ENCODE measurements around the gene DDN. TPM values are rescaled to one million over a fixed set of nuclear protein-coding genes. Genes with fewer than 3 reads are reported as not detected.

DDN gene
- 0.14 and 0.26 TPM in 2 replicates for total RNA-seq

DNA sequence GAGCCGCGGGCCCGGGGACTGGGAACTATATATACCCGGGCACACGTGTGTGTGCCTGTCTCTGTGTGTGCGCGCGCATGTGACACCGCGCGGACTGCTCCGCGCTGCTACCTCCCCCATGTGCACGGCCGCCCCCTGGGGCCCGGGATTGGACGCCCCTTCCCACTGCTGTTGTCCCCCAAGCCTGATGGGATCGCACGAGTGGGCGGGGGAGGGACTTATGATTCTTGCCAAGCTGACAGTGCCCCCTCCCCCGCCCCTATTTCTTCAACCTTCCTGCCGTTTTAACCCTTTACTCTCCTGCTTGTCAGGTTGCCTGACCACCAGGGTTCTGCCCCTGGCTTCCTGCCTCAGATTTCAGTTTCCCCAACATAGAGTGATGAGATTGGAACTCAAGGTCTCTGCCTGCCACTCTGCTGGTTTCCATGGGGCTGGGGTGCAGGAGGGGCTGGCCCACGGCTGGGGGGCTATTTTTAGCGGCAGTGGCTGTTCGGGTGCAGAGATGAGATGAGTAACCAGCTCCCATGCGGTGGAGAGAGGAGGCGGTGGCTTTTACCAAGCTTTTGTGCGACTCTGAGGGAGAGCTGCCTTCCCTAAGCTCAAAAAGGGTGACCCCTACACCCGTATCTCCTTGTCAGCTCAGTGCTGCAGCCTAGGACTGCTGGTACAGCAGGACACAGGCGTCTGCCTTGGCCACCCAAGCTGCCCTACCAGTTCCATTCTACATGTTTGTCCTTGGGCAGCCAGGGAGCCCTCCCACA is at the start of gene DDN:
TSS of gene DDN (minus strand) at position 5 of the 761 bp plus-strand sequence. CDS start 88 bp downstream, outside the sequence.
- DNase-seq (ENCODE audit: low read depth, low spot score) = no peak

DNA sequence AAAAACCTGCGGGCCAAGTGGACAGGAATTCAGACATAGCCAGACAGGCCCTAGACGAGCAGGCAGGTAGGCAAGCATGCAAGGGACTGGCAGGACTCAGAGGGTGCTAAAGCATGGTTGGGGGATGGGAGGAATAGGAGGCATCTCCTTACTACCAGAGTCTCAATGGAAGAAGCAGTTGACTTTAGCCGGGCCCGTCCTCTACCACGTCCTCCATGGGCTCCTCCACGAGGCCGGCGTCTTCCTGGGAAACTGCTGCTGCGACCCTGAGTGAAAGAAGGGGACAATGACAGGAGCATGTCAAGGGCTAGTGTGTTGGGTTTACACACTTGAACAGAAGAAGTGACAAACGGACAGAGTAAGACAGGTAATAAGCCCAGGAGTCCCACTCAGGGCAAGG is 49.8 kb upstream of the DDN start:
- no peak for DNase-seq (ENCODE audit: low read depth, low spot score)

DNA sequence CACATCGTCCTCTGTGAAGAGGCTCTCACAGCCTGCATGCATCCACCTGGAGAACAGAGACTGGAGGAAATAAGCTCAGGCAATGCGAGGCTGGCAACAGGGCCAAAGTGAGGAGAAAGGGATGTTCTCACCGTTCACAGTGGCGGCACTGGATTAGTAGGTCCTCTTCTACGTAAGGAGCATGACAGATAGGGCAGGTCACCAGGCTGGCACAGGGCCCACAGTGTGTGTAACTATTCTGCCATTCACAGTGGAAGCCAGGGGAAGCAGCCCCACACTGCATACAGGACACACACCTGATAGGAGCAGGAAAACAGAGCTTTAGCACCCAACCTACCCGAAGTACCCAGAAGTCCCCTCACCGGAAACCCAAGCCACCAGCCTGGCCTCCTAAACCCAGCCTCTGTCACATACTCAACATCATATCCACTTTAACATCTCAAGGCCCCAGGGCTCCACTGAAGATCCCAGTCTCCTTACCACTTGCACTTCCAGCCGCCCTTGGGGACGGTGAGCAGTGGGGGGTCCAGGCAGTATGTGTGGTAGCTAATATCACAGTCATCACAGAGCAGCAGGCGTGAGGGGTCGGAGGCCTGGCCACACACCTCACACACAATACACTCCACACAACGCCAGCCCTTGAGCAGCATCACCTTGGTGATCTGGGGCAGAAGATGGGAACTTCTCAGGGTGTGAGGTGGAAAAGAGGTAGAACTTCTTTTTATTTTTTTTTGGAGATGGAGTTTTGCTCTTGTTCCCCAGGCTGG is 47.1 kb upstream of the DDN start:
- DNase-seq (ENCODE audit: low read depth, low spot score) = no peak

DNA sequence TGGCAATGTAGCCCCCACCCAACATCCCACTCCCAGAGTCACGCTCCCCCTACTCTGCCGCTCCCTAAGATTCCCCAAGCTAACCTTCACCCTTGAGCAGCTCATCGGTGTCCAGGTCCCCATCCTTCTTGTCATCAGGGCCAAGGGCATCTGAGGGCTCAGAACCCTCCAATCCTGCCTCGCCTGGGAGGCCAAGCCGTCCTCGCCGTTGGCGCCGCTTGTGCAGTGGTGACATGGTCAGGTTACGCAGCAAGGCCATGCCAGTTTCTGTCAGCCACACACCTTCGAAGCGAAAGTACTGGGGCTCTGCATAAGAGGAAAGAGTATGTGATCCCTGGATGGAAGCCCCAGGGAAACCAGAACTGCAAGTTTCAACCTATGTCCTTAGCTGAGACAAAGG is 45.5 kb upstream of the DDN start:
- DNase-seq (ENCODE audit: low read depth, low spot score) = no peak

DNA sequence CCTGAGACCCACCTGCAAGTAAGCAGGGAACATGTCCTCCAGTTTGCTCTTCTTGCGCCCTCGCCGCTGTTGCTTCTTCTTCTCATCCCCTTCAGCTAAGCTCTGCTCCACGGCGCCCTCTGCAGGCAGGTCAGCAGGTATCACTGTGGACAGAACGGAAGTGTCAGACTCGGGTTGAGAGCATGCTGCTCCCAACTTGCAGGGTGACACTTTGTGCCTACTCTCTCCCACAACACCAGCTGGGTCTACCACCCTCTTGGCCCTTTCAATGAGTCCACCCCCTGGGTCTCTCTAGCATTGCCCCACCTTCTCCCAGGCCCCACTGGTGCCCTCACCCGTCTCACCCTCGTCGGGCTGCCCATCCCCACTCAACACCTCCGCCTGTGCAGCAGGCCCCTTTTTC is 44.7 kb upstream of the DDN start:
- DNase-seq (ENCODE audit: low read depth, low spot score) = no peak

DNA sequence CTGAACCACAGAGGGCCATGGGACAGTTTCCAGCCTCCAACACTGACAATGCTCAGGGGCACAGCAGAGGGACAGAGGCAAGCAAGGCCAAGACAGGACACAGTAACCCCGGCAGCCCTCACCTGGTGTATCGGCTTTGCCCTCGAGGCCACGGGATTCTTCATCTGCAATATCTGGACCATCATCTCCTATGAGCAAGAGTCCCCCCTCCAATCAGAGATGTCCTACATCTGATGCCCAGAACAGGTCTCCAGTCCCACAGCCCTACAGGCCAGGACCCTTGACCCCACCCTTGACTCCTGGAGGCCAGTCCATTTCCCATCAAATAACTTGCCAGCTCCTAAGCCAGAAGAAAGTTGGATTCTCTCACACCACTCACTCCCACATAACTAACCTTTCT is 44.1 kb upstream of the DDN start:
- no peak for DNase-seq (ENCODE audit: low read depth, low spot score)

DNA sequence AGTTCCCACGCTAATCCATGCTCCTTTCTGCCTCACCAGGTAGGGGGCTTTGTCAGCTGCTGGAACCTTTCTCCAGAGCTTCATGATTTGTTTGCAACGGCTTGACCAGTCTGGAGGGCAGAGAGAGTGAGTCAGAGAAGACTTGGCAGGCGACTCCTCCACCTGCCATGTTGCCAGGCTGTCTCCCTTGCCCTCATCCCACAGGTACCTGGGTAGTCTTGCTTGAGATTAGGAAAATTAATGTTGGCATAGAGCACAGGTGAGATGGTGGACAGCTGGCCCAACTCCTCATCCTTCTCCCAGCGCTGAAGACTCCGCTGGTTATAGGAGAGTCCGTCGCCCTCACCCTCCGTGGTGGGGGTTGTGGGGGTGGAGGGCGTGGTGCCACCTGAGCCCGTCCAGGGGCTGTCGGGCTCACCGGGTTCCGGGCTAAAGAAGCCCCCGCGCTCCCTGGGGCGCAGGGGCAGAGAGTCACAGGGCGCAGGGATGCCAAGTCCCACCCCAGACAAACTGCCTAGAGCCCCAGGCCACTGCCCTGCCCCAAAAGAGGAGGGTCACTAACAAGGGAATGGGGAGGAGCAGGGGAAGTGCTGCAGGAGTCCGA is 42.8 kb upstream of the DDN start:
- DNase-seq (ENCODE audit: low read depth, low spot score) = no peak

DNA sequence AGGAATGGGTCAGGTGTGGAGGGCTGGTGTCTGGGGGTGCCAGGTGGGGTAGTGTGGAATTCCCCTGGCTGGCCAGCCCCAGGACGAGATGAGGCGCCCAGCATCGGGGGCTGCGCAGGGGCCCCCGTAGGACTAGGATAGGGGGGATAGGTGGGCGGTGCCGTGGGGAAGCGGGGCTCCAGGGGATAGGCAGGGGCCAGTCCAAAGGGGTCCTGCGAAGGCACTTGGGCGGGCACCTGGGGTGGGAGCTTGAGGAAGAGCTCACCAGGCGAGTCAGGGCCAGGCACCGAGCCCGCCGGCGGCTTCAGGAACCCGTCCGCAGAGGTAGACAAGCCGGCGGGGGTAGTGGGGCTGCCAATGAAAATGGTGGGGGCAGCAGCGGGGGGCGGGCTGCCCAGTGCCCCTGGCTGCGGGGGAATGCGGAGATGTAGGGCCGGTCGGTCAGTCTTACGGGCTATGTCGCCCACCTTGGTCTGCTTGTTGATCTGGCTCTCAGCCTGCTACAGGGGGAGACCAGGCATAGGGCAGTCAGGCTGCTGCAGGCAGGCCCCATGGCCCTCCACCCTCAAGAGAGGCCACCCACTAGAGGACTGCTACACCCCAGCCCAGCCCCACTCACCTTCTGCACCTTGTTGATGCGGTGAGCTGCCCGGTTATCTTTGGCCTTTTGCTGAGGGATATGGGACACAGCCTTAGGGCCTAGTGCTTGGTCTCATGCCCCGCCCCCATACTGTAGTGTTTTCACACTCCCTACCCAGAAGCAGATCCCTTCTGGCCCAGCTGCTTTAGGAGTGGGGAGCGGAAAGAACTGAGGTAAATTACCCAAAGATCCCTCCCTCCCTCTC is 42.1 kb upstream of the DDN start:
- no peak for DNase-seq (ENCODE audit: low read depth, low spot score)

DNA sequence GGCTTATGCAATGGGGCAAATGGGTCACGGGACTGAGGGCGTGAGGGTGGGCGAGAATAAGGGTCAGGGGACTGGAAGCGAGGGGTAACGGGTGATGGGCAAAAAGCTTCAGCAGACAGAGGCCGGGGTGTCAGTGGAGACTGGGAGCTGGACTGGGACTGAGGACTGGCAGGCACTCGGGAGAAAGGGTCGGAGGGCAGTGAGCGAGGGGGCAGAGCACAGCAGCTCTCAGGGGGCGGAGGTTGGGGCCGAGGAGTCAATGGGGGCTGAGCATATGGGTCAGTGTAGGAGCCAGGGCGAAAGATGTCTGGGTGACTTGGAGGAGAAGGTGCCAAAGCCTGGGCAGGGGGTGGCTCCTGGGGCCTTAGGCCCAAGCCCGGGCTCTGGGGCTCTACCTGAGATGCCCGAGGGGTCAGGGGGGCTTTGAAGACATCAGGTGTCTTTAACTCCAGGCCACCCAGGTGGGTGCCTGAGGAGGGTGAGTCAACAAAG is 41.2 kb upstream of the DDN start:
- DNase-seq (ENCODE audit: low read depth, low spot score) = no peak

DNA sequence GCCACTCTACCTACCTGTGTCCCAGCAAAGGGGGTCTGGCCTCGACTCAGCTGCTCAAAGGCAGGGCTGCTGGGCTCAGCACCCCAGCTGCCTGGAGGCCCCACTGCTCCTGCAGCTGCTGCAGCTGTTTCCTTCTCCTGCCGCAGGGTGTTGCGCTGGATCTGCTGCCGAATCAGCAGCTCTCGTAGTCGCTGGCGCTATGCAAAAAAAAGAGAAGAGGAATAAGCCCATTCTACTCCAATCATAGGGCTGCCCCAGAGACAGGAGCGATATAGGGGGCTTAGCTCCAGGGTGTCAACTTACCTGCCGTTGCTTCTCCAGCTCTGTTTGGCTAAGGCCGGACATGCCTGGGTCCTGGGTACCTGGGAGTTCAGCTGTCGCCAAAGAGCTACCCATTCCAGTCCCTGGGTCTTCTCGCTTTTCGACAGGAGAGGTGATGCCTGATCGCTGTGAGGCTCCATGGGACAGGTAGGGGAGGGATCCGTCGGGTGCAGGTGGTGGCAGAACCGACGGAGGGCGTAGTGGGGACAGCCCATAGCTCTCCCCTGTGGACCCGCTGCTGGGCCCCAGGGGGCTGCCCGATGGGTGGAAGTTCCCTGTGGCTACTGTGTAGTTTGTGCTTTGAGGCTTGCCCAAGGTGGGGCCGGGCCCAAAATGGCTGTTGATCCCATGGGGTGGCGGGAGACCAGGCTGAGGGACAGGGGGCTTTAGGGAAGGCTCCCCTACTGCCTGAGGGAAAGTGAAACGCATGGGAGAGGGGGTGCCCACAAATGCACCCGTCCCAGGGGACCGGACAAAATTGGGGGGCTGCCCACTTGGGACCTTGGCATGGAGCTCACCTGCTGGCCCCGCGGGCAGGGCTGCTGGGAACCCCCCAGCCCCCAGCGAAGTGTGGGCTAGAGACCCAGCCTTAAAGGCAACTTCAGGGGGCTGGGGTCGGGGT is 40.5 kb upstream of the DDN start:
- no peak for DNase-seq (ENCODE audit: low read depth, low spot score)

DNA sequence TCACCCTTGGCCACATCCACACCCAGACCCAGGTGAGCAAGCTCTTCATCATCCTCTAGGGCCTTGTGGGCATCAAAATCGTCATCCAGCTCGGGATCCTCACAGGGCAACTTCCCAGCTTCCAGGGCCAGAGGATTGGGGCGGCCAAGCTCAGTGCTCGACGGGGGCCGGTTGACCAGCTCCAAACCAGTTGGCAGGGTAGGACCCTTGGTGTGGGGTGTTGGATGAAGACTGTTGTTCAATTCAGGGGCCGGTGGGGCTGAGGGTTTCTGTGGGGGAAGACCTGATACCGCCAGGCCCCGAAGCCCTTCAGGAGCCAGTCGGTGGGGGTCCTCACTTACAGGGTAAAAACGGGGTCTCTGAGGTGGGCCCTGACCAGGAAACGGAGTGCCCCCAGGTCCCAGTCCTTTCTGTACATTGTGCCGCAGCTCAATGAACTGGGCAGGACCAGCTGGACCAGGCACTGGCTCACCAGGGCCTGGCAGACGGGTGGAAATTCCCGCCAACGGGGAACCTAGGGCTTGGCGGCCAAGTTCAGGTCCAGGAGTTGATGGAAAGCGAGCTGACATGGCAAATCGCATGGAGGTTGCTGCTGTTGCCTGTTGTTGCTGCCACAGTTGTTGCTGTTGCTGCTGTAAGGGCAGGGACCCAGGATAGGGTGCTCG is 39.2 kb upstream of the DDN start:
- DNase-seq (ENCODE audit: low read depth, low spot score) = no peak

DNA sequence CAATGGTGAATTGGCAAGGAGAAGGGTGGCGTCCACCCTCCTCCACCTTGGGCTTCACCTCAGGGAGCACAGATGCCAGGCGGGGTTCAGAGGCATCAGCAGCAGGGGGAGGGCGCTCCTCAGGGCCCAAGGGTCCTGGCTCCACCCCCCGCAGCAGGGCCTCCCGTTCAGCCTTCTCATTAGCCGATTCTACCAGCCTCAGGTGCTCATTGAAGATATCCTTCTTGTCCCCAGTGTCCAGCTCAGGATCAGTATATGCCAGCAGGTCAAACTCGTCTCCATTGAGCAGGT is 38.7 kb upstream of the DDN start:
- no peak for DNase-seq (ENCODE audit: low read depth, low spot score)

DNA sequence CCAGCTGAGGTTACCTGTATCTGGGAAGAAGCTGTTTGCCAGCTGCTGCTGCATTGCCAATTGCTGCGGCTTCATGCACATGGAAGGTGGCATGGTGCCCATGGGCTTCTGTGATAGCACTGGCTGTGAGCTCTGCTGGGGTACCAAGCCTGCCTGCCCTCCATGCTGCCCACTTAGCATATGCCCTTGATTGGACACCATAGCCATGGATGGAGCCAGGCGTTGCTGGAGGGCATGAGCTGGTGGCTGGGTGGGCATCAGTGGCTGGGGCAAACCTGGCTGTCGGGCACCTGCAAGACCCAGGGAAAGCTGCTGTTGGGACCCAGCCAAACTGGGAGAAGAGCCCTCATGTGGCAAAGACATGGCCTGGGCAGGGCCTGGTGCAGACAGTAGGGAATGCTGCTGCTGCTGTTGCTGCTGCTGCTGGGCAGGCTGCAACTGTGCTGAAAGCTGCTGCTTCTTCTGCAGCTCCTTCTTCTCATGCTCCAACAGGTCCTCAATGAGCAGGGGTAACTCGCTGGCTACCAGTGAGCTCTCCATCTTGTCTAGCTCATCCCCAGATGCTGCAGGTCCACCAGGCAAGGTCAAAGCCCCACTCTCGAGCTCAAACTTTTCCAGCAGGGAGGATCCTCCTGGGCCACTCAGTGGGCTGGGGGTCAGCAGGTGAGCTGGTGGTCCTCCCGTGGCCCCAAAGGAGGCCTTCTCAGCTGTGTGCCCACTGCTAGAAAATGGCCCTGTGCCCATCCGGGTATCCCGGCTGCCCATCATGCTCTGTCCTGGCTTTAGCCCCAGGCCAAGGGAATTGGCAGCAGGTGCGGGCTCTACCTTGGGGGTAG is 38.2 kb upstream of the DDN start:
- DNase-seq (ENCODE audit: low read depth, low spot score) = no peak

DNA sequence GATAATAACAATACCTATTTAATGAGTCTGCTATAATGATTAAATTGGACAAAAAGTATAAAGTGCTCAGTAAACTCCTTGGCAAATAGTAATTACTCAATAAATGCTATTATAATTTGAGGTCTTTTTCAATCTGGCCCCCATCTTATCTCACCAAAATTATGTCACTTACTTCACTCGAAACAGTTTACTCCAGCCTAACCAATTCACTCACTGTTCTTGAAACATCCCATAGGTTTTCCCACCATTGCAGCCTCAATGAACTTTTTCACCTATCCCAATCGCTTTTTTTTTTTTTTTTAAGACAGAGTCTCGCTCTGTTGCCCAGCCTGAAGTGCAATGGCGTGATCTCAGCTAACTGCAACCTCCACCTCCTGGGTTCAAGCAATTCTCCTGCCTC is 36.9 kb upstream of the DDN start:
- DNase-seq (ENCODE audit: low read depth, low spot score) = no peak

DNA sequence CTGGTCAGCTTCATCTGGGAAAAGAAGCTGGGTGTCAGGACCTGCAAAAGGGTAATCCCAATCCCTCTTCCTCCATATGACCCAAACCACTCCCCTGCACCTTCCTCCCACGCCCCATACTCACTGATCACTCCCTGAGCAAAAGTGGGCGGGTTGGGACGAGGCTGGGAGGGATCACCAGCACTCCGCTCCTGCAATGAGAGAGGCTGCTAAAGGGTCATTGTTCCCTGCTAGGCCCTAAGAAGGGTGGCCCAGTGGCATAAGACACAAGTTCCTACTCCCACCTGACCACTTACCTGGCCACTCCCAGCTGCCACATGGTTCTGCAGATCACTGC is 35.1 kb upstream of the DDN start:
- DNase-seq (ENCODE audit: low read depth, low spot score) = no peak

DNA sequence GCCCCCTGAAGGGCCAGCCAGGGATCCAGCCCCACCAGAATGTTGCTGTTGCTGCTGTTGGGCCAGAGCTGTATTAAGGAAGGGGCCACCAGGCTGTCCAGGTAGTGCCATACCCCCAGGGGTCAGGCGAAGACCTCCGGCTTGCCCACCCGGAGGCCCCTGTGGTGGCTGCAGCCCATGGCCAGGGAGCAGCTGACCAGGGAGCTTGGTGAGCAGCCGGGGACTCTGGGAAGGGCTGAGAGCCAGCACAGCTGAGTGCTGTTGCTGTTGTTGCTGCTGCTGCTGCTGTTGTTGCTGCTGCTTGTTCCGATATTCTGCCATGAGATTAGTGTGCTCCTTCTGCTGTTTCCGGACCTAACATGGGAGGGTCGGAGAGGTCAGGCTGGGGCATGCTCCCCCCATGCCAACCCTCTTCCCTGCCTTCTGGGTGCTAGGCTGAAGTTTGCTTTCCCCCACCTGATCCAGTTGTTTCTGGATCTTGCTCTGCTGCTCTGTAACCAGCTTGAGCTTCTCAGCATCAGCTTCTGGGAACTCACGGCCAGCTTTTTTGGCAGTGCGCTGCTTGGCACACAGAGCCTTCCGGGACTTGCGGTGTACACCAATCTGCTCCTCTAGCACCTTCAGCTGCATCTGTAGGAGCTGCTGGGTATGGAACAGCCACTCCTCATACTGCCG is 34.6 kb upstream of the DDN start:
- DNase-seq (ENCODE audit: low read depth, low spot score) = no peak

DNA sequence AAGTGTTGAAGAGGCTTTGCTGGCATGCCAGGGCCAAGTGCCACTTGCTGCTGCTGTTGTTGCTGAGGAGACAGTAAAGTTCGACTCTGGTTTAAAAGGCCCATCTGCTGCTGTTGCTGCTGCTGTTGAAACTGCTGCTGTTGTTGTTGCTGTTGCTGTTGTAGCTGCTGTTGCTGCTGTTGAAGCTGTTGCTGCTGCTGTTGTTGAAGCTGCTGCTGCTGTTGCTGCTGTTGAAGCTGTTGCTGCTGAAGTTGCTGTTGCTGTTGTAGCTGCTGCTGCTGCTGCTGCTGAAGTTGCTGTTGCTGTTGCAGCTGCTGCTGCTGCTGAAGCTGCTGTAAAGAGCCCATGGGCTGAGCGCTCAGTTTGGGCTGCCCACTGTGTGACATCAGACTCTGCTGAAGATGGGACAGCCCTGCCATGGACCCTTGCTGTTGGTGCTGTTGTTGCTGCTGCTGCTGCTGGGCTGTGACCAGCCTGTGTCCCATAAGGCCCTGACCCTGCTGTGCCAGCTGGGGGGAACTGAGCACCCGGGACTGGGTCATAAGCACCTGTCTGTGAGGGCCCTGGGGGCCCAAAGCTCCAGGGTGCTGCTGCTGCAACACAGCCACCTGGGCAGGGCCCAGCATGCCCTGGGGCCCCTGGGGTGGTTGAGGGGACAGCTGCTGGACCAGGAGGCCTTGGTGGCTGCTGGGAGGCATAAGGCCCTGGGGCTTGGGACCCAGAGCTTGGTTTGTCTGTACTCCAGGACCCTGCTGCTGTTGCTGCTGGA is 33.7 kb upstream of the DDN start:
- no peak for DNase-seq (ENCODE audit: low read depth, low spot score)

DNA sequence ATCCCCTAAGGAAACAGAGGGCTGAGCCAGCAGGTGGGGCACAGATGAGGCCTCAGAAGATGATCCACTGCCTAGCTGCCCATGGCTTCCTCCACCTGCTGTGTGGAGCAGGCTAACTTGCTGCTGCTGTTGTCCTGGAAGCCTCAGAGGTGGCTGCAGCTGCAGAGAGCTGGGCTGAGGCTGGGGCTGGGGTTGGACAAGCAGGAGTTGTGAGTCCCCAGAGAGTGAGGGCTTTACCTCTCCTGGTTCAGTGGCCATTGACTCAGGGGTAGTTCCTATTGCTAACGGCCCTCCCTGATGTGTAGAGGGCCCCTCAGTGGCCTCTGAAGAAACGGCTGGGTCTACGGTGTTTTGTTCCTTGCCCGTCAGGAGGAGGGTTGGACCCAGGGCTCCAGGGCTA is 33.1 kb upstream of the DDN start:
- DNase-seq (ENCODE audit: low read depth, low spot score) = no peak

Data from pulmonary artery endothelial cell (primary cell).